HG03066 (cell line): ENCODE results near the gene RIGI.
"Not testable (repeated sequence)": the region's sequence is repeated elsewhere in the genome, so short reads cannot be mapped to it uniquely, and the experiment has no call there.

Experiments
- ATAC-seq: cut with Tn5 transposase; IDR thresholded peaks from one replicate; pipeline ENCODE4 v1.9.1; 2021; ENCODE audit warnings: low read depth; ENCODE audit not compliant: unreplicated experiment

Gene RIGI

DNA sequence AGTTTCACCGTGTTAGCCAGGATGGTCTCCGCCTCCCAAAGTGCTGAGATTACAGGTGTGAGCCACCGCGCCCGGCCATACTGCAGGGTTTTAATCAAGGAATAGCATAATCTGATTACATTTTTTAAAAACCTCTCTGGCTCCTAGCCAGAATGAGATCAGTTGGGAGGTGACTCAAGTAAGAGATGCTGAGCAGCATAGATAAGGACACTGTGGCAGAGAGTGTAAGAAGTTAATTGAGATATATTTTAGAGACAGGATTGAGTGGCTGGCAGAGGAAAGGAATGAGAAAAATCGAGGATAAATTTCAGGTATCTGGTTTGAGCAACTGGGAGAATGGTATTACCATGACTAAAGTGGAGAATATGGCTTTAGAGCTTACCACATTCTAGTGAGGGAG lies 7.3 kb upstream of the RIGI start:
- no peak for ATAC-seq

DNA sequence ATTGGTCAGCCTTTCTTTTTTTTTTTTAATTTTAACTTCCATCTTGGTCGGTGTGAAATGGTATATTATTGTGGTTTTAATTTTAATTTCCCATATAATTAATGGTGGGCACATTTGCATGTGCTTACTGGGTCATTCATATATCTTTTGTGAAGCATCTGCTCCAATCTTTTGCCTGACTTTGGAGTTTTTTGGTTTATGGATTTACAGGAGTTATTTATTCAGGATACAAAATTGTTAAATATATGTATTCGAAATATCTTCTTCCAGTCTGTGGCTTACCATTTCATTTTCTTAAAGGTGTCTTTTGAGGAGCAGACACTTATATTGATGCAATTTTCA lies 682 bp upstream of the RIGI start:
- ATAC-seq: no peak

DNA sequence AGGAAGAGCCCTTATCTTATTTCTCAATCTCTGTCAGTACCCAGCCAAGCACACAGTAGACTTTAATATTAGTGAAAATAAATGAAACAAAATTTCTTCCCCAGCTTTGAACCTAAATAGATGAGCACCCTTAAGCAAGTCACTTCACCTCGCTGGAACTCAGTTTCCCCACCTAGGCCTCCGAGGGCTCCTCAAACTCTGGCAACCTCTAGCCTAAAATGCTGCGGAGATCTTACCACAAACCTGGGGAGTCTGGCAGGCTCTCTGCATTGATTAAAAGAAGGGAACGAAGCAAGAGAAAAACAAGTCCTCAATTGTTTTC lies 326 bp downstream of the RIGI start:
- ATAC-seq: peak; percentile 10

DNA sequence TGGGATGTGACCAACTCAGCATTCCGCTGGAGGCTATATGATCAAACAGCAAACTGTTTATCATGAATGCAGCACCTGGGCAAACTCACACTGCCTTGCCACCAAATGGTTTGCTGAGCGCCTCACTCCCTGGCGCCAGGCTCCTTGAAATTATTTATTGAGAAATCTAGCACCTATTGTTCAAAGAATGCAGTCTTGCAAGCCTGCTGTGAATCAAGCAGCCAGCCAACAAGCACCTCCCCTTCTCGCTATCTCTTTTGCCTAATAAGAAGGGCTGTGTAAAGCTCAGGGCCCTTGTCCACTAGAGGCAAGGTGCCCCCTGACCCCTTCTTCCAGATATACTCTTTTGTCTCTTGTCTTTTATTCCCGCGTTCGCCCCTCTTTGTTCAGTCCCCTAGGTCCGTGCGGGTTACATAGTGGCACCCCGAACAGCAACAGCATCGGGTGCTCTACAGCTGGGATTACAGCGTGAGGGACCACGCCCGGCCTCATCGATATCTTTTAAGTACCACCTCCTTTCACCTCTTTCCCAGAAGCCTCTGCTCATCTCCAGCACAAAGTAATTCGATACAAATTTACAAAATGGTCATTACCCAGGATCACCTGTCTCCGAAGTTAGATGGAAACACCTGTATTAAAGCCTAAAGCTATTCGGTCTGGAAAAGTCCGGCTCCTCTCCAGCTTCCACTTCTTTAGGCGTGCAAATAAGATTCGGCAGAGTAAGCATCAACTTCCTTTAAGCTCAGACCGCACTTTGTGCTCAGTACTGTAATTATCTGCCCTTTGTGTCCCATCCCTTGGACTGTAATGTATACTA lies 896 bp downstream of the RIGI start:
- peak; percentile 19 for ATAC-seq

DNA sequence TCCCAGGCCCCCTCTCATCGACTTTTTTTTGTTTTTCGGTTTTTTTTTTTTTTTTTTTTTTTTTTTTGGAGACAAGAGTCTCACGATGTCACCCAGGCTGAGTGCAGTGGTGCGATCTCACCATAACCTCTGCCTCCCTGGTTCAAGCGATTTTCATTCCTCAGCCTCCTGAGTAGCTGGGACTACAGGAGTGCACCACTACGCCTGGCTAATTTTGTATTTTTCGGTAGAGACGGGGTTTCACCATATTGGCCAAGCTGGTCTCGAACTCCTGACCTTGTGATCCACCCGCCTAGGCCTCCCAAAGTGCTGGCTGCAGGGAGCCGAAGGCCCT lies 1.5 kb downstream of the RIGI start:
- ATAC-seq: not testable (repeated sequence)

DNA sequence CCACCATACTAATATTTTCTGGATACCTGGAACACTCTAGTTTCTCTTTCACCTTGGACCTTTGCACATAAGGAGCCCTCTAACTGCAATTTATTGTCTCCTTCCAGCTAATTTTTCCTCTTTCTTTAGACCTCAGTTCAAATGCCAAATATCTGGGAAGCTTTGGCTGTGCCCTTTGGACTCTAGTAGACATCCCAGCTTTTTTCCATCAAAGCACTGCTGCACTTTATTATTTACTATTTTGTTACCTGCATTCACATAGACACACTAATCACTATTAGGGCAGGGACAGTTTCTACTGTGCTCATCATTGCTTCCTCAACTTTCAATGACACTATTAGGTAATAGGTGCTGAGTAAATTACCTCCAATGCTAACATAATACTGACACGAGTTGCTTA lies 2.1 kb downstream of the RIGI start:
- ATAC-seq: no peak

DNA sequence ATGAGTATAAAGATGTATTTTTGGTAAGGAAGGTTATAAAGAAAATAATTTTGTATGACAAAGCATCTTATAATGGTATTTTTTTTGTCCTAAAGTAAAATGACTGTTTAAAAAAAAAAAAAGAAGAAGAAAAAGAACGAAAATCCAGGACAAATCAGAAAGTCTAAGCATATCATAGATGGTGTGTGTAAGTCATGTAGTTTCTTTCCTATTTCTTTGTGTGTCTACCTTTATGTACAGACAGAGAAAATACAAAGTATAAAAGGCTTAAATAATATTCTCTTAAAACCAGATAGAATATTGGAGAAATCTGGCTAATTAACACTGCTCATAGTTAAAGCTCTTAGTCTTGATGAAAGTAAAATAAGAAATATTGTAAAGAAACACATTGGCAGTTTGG lies 7.7 kb downstream of the RIGI start:
- no peak for ATAC-seq

DNA sequence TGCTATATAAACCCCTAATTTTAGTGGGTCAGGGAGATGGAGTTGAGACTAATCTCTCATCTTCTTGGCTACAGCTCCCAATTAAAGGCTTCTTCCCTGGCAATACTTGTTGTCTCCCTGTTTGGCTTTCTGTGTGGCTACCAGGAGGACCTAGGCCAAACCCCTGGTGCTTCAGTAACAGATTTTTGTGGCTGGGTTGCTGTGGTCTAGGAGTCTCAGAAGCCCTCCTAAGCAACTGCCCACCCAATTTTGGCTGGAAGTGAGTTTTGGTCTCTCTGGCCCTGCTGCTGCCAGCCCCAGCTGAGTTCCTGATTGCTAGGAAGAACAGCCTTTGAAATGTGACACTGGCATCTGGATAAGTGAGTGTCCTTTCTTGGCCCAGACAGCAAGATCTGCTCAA lies 9.8 kb downstream of the RIGI start:
- ATAC-seq: no peak

DNA sequence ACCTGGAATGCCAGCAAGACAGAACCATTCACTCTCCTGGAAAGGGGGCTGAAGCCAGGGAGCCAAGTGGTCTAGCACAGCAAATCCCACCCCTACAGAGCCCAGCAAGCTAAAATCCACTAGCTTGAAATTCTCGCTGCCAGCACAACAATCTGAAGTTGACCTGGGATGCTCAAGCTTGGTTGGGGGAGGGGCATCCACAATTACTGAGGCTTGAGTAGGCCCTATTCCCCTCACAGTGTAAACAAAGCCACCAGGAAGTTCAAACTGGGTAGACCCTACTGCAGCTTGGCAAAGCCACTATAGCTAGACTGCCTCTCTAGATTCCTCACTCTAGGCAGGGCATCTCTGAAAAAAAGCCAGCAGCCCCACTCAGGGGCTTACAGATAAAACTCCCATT lies 17.3 kb downstream of the RIGI start:
- ATAC-seq: no peak

DNA sequence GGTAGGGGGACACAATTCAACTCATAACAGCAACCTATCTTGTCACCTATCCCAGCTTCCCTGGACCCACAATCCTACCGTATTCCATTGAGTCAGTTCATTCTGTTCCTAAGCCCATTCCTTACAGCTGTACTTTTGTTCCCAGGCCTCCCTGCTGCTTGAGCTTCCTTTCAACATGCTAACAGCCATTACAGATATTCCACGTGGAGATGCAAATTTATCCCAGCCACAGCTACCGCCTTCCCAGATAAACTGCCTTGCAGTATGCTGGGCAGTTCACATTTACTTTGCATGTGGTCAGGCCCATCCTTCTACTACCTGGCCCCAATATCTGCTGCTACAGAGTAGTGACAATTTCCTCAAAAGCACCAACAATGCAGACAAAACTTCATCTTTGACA lies 23.0 kb downstream of the RIGI start:
- ATAC-seq: no peak

DNA sequence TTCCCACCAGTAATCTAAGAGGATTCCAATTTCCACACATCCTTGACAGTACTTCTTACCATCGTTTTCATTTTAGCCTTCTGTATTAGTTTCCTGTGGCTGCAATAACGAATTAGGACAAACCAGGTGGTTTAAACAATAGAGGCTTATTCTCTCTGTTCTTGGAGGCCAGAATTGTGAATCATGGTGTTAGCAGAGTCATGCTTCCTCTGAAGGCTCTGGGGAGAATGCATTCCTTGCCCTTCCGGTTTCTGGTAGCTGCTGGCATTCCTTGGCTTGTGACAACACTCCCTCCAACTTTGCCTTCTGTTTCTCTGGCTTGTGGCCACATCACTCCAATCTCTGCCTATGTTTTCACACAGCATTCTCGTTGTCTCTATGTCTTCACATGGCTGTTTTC lies 23.5 kb downstream of the RIGI start:
- ATAC-seq: no peak

DNA sequence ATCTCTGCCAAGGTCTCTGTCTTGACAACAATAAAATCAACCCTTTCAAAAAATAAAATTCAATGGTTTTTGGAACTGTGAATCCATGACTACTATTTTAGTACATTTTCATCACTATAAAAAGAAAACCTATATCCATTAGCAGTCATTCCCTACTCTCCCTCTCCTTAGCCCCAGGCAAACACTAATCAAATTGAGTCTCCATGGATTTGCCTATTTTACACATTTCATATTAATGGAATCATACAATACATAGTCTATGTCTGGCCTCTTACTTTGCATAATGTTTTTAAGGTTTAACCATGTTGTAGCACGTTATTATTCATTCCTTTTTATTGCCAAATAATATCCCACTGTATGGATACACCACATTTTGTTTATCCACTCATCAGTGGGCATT lies 24.1 kb downstream of the RIGI start:
- no peak for ATAC-seq

DNA sequence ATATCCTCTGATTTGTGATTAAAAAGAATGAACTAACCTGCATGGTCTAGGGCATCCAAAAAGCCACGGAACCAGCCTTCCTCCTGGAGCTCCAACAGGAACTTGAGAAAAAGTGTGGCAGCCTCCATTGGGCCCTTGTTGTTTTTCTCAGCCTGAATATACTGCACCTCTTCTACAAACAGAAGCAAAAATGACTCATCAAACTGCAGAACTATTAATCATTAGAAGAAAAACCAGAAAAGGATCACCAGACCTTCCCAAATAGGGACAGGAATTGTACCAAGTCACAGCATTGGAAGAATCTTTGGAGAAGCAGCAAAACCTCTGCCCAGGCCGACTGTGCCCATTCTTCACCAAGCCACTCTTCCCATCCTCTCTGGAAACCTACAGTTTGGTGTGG lies 25.2 kb downstream of the RIGI start:
- ATAC-seq: no peak

DNA sequence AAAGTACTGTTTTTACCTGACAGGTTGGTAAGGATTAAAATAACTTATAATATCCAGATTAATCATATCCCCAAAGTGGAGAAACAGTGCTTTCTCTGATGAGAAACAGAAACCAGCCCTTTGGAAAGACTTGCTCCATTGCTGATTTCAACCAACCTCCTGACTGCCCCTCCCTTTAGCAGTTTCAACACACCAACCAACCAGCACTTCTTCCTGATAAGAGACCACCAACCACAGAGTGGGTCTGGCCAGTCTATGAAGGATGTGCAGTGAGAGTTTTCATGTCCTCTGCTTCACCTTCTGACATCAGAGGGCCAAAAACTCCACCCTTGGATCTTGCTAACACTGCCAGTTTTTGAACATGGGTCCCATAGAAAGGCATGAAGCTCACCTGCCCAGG lies 28.1 kb downstream of the RIGI start:
- no peak for ATAC-seq

DNA sequence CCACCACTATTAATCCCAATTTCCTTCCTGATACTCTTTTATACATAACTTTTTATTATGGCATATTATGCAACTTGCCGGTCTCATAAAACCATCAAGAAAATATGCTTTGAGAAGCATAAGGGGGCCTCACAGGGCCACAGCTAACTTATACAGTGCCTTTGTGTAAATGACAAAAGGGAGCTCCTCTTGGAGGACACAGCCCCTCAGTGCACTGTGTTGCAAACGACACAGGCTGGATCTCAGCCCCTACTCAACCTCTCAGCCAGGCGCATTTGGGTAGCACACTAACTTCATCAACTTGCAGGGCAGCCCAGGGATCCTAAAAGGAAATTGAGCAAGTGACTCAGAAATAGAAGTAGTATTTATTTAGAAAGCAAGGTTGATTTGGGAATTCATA lies 35.4 kb downstream of the RIGI start:
- ATAC-seq: no peak

DNA sequence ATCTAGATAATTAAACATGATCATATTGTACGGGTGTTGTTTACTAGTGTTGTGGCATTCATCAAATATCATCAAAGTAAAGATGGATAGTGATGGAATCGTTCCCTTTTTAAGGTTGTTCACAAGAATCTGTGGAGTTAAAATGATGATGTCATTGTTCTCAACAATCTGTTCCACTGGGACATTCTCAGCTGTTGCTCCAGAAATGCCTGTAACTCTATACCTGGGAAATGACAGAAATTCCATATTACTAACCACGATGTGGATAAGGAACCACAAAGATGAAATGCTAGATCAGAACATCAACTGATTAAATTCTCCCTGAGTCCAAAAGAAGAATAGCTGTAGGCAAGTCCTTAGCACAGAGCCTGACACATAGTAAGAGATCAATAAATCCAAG lies 38.0 kb downstream of the RIGI start:
- ATAC-seq: no peak

DNA sequence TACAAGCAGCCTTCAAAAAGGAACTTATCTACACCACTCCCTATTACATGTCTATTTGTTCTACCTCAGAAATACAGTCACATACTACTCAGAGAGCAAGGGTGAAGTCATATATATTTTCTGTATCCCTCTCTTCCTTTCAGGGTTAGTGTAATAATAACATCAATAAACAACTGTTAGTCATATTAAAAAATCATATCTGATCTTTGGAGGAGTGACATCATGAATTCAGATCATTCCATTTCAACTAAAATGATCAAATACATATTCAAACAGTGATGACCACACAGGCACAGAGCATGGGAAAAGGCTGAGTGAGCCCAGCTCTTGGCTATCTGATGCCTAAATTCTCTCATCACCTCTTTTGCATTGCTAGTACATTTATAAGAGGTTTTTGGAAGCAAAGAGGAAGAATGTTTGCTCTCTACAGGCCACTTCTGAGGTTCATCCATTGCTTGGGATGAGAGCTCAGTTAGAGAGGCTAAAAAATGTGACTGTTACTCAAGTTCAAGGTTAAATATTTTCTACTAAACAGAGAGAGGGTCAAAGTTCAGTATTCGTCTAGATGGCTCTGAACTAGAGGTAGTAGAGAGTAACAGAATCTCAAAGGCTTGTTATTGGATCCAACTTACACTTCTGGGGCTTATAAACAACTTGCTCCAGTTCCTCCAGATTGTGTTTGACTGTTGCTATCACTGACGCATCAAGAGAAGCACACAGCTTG lies 39.0 kb downstream of the RIGI start:
- no peak for ATAC-seq

DNA sequence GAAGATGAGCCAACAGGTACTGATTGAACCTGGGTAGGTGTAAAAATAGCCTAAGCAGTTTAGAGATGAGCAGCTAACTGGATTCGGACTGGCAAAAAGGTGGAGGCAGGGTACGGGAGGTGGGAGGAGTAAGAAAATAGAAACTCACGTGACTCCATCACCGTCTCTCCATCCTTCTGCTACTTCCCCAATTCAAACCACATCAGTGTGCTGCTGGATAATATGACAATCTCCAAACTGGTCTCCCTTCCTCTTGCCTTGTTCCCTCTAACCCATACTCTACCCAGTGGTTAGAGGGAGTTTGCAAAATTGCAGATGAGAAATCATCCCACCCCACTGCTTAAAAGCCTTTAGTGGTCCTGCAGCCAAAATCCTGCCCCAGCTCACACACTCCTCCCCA lies 42.7 kb downstream of the RIGI start:
- ATAC-seq: no peak
